Astrocyte (in vitro differentiated cells and primary cell): Measurements from ENCODE around the gene MCAT. TPM values are rescaled to one million over a fixed set of nuclear protein-coding genes. Genes with fewer than 3 reads are reported as not detected.

ENCODE experiments used
- DNase-seq: peaks from one replicate; pipeline ENCODE4 v3.0.0-alpha.2; 2010; ENCODE audit warnings: low read depth
- FAIRE-seq: peaks from 2 replicates; lab custom pipeline; 2011; peaks lifted over from hg19 to GRCh38; lab: Jason Lieb, UNC
- H2AFZ ChIP-seq: 2 replicates; pipeline ENCODE4 v1.6.0; 2012; ENCODE audit warnings: low read depth, low read length, inconsistent platforms
- H3K27ac ChIP-seq: 2 replicates; pipeline ENCODE4 v1.5.1; 2011; ENCODE audit warnings: low read depth, low read length, inconsistent platforms
- H3K27me3 ChIP-seq: 2 replicates; pipeline ENCODE4 v1.6.0; 2011; ENCODE audit warnings: low read length, inconsistent platforms; ENCODE audit not compliant: insufficient read depth
- H3K36me3 ChIP-seq: 2 replicates; pipeline ENCODE4 v1.5.1; 2011; ENCODE audit warnings: low read length, inconsistent platforms; ENCODE audit not compliant: insufficient read depth
- H3K4me1 ChIP-seq: 2 replicates; pipeline ENCODE4 v1.5.1; 2011; ENCODE audit warnings: low read length, inconsistent platforms; ENCODE audit not compliant: insufficient read depth
- H3K4me2 ChIP-seq: 2 replicates; pipeline ENCODE4 v1.6.0; 2012; ENCODE audit warnings: low read length, inconsistent platforms
- H3K4me3 ChIP-seq: 2 replicates; pipeline ENCODE4 v1.5.1; 2011; ENCODE audit warnings: low read depth, mild to moderate bottlenecking, low read length, inconsistent platforms; ENCODE audit not compliant: insufficient read depth
- H3K79me2 ChIP-seq: 2 replicates; pipeline ENCODE4 v1.6.0; 2012; ENCODE audit warnings: mild to moderate bottlenecking, low read length, inconsistent platforms; ENCODE audit not compliant: insufficient read depth
- H3K9ac ChIP-seq: 2 replicates; pipeline ENCODE4 v1.6.0; 2012; ENCODE audit warnings: mild to moderate bottlenecking, low read length, inconsistent platforms
- H3K9me3 ChIP-seq: 2 replicates; pipeline ENCODE4 v1.5.1; 2012; ENCODE audit warnings: low read depth, mild to moderate bottlenecking, low read length, inconsistent platforms; ENCODE audit not compliant: insufficient read depth
- H4K20me1 ChIP-seq: 2 replicates; pipeline ENCODE4 v1.6.0; 2012; ENCODE audit warnings: low read length, inconsistent platforms; ENCODE audit not compliant: insufficient read depth
- H3K27ac Mint-ChIP-seq: one replicate; pipeline ENCODE4 v1.8.0; 2021; ENCODE audit warnings: mild to moderate bottlenecking, mixed read lengths; ENCODE audit not compliant: unreplicated experiment
- H3K27me3 Mint-ChIP-seq: one replicate; pipeline ENCODE4 v1.8.0; 2021; ENCODE audit warnings: low read depth, mixed read lengths; ENCODE audit not compliant: unreplicated experiment
- H3K36me3 Mint-ChIP-seq: one replicate; pipeline ENCODE4 v1.8.0; 2021; ENCODE audit warnings: low read depth, mixed read lengths; ENCODE audit not compliant: unreplicated experiment
- H3K4me1 Mint-ChIP-seq: one replicate; pipeline ENCODE4 v1.8.0; 2021; ENCODE audit warnings: low read depth, mixed read lengths; ENCODE audit not compliant: unreplicated experiment
- H3K4me3 Mint-ChIP-seq: one replicate; pipeline ENCODE4 v1.8.0; 2021; ENCODE audit warnings: mild to moderate bottlenecking, moderate library complexity, mixed read lengths; ENCODE audit not compliant: unreplicated experiment
- H3K9me3 Mint-ChIP-seq: one replicate; pipeline ENCODE4 v1.8.0; 2021; ENCODE audit warnings: mild to moderate bottlenecking, mixed read lengths; ENCODE audit not compliant: unreplicated experiment
- EZH2 ChIP-seq: IDR thresholded peaks from 2 replicates; pipeline ENCODE4 v1.6.1; 2012; ENCODE audit warnings: mild to moderate bottlenecking, low read length, inconsistent platforms; ENCODE audit not compliant: insufficient read depth
- total RNA-seq: library from RNA; stranded (reverse); gene quantifications from 2 replicates; pipeline ENCODE4 v1.2.1, GENCODE V29; 2021
- TF ChIP-seq, protein P1 (sequence below): IDR thresholded peaks from 2 replicates; pipeline ENCODE4 v1.5.1; 2011; ENCODE audit warnings: low read depth, mild to moderate bottlenecking, inconsistent platforms, low read length, moderate library complexity; ENCODE audit not compliant: insufficient read depth

The MCAT gene
- total RNA-seq, 1 donor from 2014 or later, result 15.1 TPM

DNA sequence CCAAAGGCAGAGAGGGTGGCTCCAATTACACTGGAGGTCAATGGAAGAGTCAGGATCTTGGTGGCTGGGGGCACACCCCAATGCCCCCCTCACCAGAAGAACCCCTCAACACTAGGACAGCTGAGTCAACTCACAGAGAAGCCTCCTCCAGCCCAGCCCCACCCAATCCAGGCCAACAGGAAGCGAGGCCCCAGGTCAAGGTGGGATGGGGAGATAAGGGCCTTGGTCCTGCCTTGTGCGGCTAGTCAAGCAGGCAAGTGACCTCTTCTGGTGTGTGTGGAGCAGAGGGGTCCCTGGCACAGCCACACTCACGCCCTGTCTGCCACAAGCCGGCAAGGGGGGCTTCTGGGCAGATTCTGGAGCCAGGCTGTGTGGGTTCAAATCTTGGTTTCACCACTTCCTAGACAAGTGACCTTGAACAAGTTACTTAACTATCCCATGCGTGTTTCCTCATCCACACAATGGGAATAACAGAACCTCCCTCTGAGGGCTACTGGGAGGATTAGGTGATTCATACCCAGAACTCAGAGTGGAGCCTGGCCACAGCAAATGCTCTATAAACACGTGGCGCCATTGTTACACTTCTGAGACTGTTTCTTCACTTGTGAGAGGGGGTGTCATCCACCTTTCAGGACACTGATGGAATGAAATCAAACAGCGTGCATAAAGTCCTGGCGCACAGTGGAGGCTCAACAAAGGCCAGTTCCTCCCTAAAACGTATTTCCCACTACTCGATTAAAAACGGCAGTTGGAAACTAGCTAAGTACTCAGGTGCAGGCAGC, 40.5 kb upstream of the MCAT start:
- DNase-seq (peak; percentile 32), FAIRE-seq (no peak)
- H2AFZ ChIP-seq, result no peak overlapping the region
- H3K9me3 Mint-ChIP-seq, result no peaks in the 10 kb centered on the region
- peaks cover 48% of the 10 kb centered on the region for H3K79me2 ChIP-seq
- H3K36me3 Mint-ChIP-seq, result peaks cover 14% of the 10 kb centered on the region
- peaks cover 18% of the 10 kb centered on the region for H4K20me1 ChIP-seq
- H3K4me3 Mint-ChIP-seq, result peak overlapping the region; percentile 11
- H3K27me3 ChIP-seq, result no peaks in the 10 kb centered on the region
- H3K36me3 ChIP-seq, result no peaks in the 10 kb centered on the region
- H3K27me3 Mint-ChIP-seq, result no peaks in the 10 kb centered on the region
- peaks cover 5% of the 10 kb centered on the region for H3K4me1 Mint-ChIP-seq
- TF ChIP-seq, protein P1, sequence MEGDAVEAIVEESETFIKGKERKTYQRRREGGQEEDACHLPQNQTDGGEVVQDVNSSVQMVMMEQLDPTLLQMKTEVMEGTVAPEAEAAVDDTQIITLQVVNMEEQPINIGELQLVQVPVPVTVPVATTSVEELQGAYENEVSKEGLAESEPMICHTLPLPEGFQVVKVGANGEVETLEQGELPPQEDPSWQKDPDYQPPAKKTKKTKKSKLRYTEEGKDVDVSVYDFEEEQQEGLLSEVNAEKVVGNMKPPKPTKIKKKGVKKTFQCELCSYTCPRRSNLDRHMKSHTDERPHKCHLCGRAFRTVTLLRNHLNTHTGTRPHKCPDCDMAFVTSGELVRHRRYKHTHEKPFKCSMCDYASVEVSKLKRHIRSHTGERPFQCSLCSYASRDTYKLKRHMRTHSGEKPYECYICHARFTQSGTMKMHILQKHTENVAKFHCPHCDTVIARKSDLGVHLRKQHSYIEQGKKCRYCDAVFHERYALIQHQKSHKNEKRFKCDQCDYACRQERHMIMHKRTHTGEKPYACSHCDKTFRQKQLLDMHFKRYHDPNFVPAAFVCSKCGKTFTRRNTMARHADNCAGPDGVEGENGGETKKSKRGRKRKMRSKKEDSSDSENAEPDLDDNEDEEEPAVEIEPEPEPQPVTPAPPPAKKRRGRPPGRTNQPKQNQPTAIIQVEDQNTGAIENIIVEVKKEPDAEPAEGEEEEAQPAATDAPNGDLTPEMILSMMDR, result no peak
- no peak for TF ChIP-seq EZH2
- no peaks in the 10 kb centered on the region for H3K9me3 ChIP-seq
- H3K9ac ChIP-seq, result no peak overlapping the region
- H3K27ac ChIP-seq, result no peak overlapping the region
- H3K4me1 ChIP-seq, result peaks cover 28% of the 10 kb centered on the region
- H3K27ac Mint-ChIP-seq, result no peak overlapping the region
- H3K4me2 ChIP-seq, result peak overlapping the region; percentile 14
- H3K4me3 ChIP-seq, result no peak overlapping the region

DNA sequence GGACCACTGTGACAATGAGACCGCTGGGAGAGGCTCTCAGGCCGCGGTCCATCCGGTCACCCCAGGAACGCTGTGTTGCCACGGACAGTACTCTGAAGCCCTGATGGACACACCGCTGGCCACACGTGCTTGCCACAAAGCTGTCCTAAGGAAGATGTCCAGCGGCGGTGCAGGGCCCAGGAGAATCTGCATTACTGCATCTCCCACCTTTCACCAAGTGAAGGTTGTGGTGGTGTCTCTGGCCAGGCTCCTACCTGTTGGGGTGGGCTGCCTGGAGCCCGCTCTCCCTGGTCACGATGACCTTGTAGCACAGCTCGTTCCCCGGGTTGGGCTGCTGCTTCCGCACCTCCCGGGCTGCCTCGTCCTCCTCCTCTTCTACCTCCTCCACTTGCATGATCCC, 39.5 kb upstream of the MCAT start:
- Histone ChIP-seq H3K4me1 (peaks cover 27% of the 10 kb centered on the region), H2AFZ (no peak overlapping the region), H3K27ac (no peak overlapping the region), H3K79me2 (peaks cover 48% of the 10 kb centered on the region), H3K9ac (no peak overlapping the region), H3K4me2 (no peak overlapping the region), H3K36me3 (no peaks in the 10 kb centered on the region), H3K9me3 (no peaks in the 10 kb centered on the region), H3K27me3 (no peaks in the 10 kb centered on the region), H3K4me3 (no peak overlapping the region), H4K20me1 (peaks cover 18% of the 10 kb centered on the region)
- TF ChIP-seq EZH2, result no peak
- TF ChIP-seq, protein P1, result no peak
- Mint-ChIP-seq H3K9me3 (no peaks in the 10 kb centered on the region), H3K4me3 (no peak overlapping the region), H3K27me3 (no peaks in the 10 kb centered on the region), H3K36me3 (peaks cover 17% of the 10 kb centered on the region), H3K4me1 (peaks cover 5% of the 10 kb centered on the region), H3K27ac (no peak overlapping the region)
- no peak for FAIRE-seq
- no peak for DNase-seq

DNA sequence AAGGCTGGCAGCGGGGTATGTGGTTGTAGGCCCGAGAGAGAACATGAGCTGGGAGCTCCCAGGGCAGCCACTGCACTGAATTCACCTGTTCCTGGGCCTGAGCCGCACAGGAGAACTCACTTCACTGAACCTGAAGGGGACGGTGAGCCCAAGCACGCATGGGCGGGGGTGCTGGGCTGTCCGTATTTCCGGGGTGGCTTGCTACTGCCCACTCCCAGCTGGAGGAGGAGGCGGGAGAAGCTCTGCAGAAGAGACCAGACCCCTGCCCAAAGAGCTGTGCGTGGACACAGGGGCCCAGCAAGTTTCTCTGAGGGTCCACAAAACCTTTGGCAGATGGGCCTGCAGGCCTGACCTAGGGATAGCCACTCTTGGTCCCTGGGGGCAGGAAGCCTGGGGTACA, 38.9 kb upstream of the MCAT start:
- H3K4me1 Mint-ChIP-seq, result peaks cover 5% of the 10 kb centered on the region
- Histone ChIP-seq H3K9ac (no peak overlapping the region), H3K79me2 (peaks cover 48% of the 10 kb centered on the region), H2AFZ (no peak overlapping the region), H3K27ac (no peak overlapping the region), H3K4me3 (no peak overlapping the region), H3K36me3 (no peaks in the 10 kb centered on the region), H3K9me3 (no peaks in the 10 kb centered on the region), H3K27me3 (no peaks in the 10 kb centered on the region), H3K4me1 (peaks cover 24% of the 10 kb centered on the region), H4K20me1 (peaks cover 18% of the 10 kb centered on the region), H3K4me2 (no peak overlapping the region)
- H3K4me3 Mint-ChIP-seq, result no peak overlapping the region
- H3K27ac Mint-ChIP-seq, result no peak overlapping the region
- no peaks in the 10 kb centered on the region for H3K27me3 Mint-ChIP-seq
- no peaks in the 10 kb centered on the region for H3K9me3 Mint-ChIP-seq
- DNase-seq (no peak), FAIRE-seq (no peak)
- TF ChIP-seq, protein P1, result no peak
- peaks cover 17% of the 10 kb centered on the region for H3K36me3 Mint-ChIP-seq
